IMR-90 (cell line): Measurements from ENCODE around the gene KCNT2. TPM values are rescaled to one million over a fixed set of nuclear protein-coding genes. Genes with fewer than 3 reads are reported as not detected.

ENCODE experiments used
- ATAC-seq: fragments of 200-7000 bp; cut with Tn5 transposase; 2 replicates; pipeline ENCODE4 v1.9.1; 2020; ENCODE audit warnings: low read depth, mild to moderate bottlenecking, moderate library complexity
- BruUV-seq: library from RNA; stranded (reverse); fragments of 400-500 nt; replicated peaks from 2 replicates; lab custom pipeline; 2021; lab: Mats Ljungman, UMichigan
- CTCF ChIA-PET: fragments of 300-600 bp; formaldehyde crosslinking; extraction: SDS; loops from one replicate; lab custom pipeline; 2021; ENCODE audit warnings: antibody characterized with exemption; lab: Yijun Ruan, JAX
- POLR2A ChIA-PET: fragments of 300-600 bp; sonication (Branson Sonifier 250); formaldehyde crosslinking; loops from one replicate; lab custom pipeline; 2022; ENCODE audit warnings: antibody characterized with exemption; ENCODE audit not compliant: unreplicated experiment; lab: Charles Lee
- DNase-seq: peaks from one replicate; pipeline ENCODE4 v3.0.0; 2013
- H2AFZ ChIP-seq: replicated peaks from 2 replicates; pipeline ENCODE3; 2013; ENCODE audit warnings: low read length, mild to moderate bottlenecking; ENCODE audit not compliant: poor library complexity
- H2AK5ac ChIP-seq: 2 replicates; pipeline ENCODE4 v1.6.1; 2013; ENCODE audit warnings: low read depth, low read length, inconsistent platforms
- H2AK9ac ChIP-seq: replicated peaks from 2 replicates; pipeline ENCODE3; 2013; ENCODE audit warnings: mild to moderate bottlenecking, low read depth, low read length, moderate library complexity; ENCODE audit not compliant: poor library complexity
- H2BK120ac ChIP-seq: 2 replicates; pipeline ENCODE4 v1.6.1; 2013; ENCODE audit warnings: low read depth, low read length, inconsistent platforms
- H2BK15ac ChIP-seq: 3 replicates; pipeline ENCODE4 v1.6.1; 2013; ENCODE audit warnings: low read depth, low read length, inconsistent platforms
- H2BK20ac ChIP-seq: 2 replicates; pipeline ENCODE4 v1.6.1; 2013; ENCODE audit warnings: low read depth, mild to moderate bottlenecking, inconsistent platforms, low read length, moderate library complexity
- H2BK5ac ChIP-seq: 2 replicates; pipeline ENCODE4 v1.6.1; 2013; ENCODE audit warnings: mild to moderate bottlenecking, low read depth, low read length, inconsistent platforms; ENCODE audit not compliant: poor library complexity, severe bottlenecking
- H3K14ac ChIP-seq: replicated peaks from 2 replicates; pipeline ENCODE4 v1.6.1; 2013; ENCODE audit warnings: low read depth, low read length, inconsistent platforms
- H3K18ac ChIP-seq: 2 replicates; pipeline ENCODE4 v1.6.1; 2013; ENCODE audit warnings: low read depth, low read length, control low read depth
- H3K23ac ChIP-seq: 2 replicates; pipeline ENCODE4 v1.6.1; 2013; ENCODE audit warnings: low read depth, low read length, inconsistent platforms
- H3K27ac ChIP-seq: 2 replicates; pipeline ENCODE4 v1.5.1; 2013; ENCODE audit warnings: mild to moderate bottlenecking, control low read depth, low read length; ENCODE audit not compliant: insufficient read depth
- H3K27me3 ChIP-seq: 2 replicates; pipeline ENCODE4 v1.6.1; 2013; ENCODE audit warnings: low read length; ENCODE audit not compliant: control insufficient read depth, insufficient read depth
- H3K36me3 ChIP-seq: 2 replicates; pipeline ENCODE4 v1.6.1; 2013; ENCODE audit warnings: low read length, mixed read lengths; ENCODE audit not compliant: control insufficient read depth, insufficient read depth
- H3K4ac ChIP-seq: 2 replicates; pipeline ENCODE4 v1.6.1; 2013; ENCODE audit warnings: low read depth, low read length, inconsistent platforms
- H3K4me1 ChIP-seq: 2 replicates; pipeline ENCODE4 v1.6.1; 2013; ENCODE audit warnings: low read length, mixed read lengths; ENCODE audit not compliant: control insufficient read depth, insufficient read depth
- H3K4me2 ChIP-seq: 2 replicates; pipeline ENCODE4 v1.6.1; 2013; ENCODE audit warnings: low read depth, mild to moderate bottlenecking, control low read depth, low read length, moderate library complexity
- H3K4me3 ChIP-seq: 2 replicates; pipeline ENCODE4 v1.5.1; 2013; ENCODE audit warnings: low read depth, mild to moderate bottlenecking, control low read depth, low read length, moderate library complexity; ENCODE audit not compliant: insufficient read depth
- H3K56ac ChIP-seq: 2 replicates; pipeline ENCODE4 v1.6.1; 2013; ENCODE audit warnings: low read length, inconsistent platforms; ENCODE audit not compliant: insufficient read depth; ENCODE audit errors: extremely low read depth
- H3K79me1 ChIP-seq, 2 experiments: 2 replicates each; pipeline ENCODE4 v1.6.1; 2013; ENCODE audit warnings: low read length in 2 of 2, inconsistent platforms in 1 of 2, low read depth in 1 of 2
- H3K9ac ChIP-seq: 2 replicates; pipeline ENCODE4 v1.6.1; 2013; ENCODE audit warnings: low read depth, low read length, control low read depth
- H3K9me1 ChIP-seq: 2 replicates; pipeline ENCODE4 v1.6.1; 2013; ENCODE audit warnings: low read length, inconsistent platforms; ENCODE audit not compliant: insufficient read depth
- H3K9me3 ChIP-seq: 2 replicates; pipeline ENCODE4 v1.6.1; 2013; ENCODE audit warnings: low read length; ENCODE audit not compliant: control insufficient read depth, insufficient read depth
- H4K20me1 ChIP-seq: 2 replicates; pipeline ENCODE4 v1.6.1; 2013; ENCODE audit warnings: low read length, inconsistent platforms; ENCODE audit not compliant: insufficient read depth
- H4K5ac ChIP-seq: 2 replicates; pipeline ENCODE4 v1.6.1; 2013; ENCODE audit warnings: mild to moderate bottlenecking, low read depth, low read length, control low read depth
- H4K8ac ChIP-seq, 2 experiments: 2 replicates each; pipeline ENCODE4 v1.6.1; 2013; ENCODE audit warnings: low read depth in 2 of 2, low read length in 2 of 2, control low read depth in 1 of 2, inconsistent platforms in 1 of 2
- H4K91ac ChIP-seq: 2 replicates; pipeline ENCODE4 v1.6.1; 2013; ENCODE audit warnings: low read depth, low read length, inconsistent platforms; ENCODE audit not compliant: insufficient read depth
- CHD1 ChIP-seq: IDR thresholded peaks from 2 replicates; pipeline ENCODE4 v1.6.1; 2012; ENCODE audit warnings: low read depth, low read length, improper control_type of control experiment
- FOS ChIP-seq: fragments of 150-350 bp; IDR thresholded peaks from 2 replicates; pipeline ENCODE4 v1.6.1; 2016; ENCODE audit warnings: low read depth, low read length
- WGBS, 2 experiments: methylation state at CpG; one replicate each; pipeline versions ENCODE4 v1.1.5 to v1.1.7; 2013; ENCODE audit warnings: missing lambda C conversion rate in 2 of 2; ENCODE audit not compliant: insufficient read length in 1 of 2; ENCODE audit errors: extremely low coverage in 2 of 2; 5-methylcytosine and 5-hydroxymethylcytosine counted together
- dilution Hi-C: fragments of 300-500 bp; cut with HindIII; formaldehyde crosslinking; loops from one replicate; pipeline ENCODE4 v1.14.3; 2018; ENCODE audit warnings: low sequenced_read_pairs; ENCODE audit not compliant: unreplicated experiment
- in situ Hi-C: fragments of 300-500 bp; cut with MboI; formaldehyde crosslinking; loops from 3 replicates; pipeline ENCODE4 v1.14.3; 2019; ENCODE audit warnings: low sequenced_read_pairs, inconsistent platforms, mixed read lengths
- intact Hi-C: fragments of 100-400 bp; cut with micrococcal nuclease; formaldehyde crosslinking; loops from 2 replicates; pipeline ENCODE4 v1.10.0; 2022
- polyA plus RNA-seq, 3 experiments: library from polyadenylated mRNA; depleted of rRNA; stranded (reverse); fragments of >200 nt; gene quantifications; 2 replicates each; pipeline ENCODE4 v1.2.3, GENCODE V29; 2012; ENCODE audit warnings: low replicate concordance in 1 of 3
- total RNA-seq: library from RNA; depleted of rRNA; stranded (reverse); fragments of >200 nt; gene quantifications from 2 replicates; pipeline ENCODE4 v1.2.3, GENCODE V29; 2012
- TF ChIP-seq, protein P1 (sequence below): conservative IDR thresholded peaks from 2 replicates; pipeline ENCODE4 v1.5.1; 2012; ENCODE audit warnings: mild to moderate bottlenecking, low read depth, low read length, improper control_type of control experiment

The KCNT2 gene
- total and polyA plus RNA-seq, 2 of the 4 experiments (the other 2 are of a cell fraction) = 0.22 to 0.72 TPM

DNA sequence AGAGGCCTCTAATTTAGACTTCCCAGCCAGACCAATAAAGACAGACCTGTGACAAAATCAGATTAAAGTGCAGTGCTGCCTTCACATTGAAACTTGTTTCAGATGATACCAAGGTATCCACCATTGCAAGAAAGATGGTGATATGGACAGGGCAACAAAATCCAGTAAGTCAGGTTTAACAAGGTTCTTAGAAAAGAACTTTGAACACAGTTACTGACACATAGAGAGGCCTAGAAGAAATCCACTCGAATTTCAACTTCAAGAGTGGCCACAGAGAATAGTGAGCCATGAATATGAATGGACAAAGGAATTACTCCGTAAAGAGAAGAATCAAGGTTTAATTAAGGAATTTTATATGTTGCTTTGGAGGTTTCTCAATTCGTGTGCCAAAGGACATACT lies 230.4 kb downstream of the KCNT2 start:
- ChIA-PET POLR2A (no interaction called here), CTCF (no interaction called here)
- Histone ChIP-seq H3K27ac (no peak overlapping the region), H3K79me1 (no peaks in the 10 kb centered on the region), H4K20me1 (no peaks in the 10 kb centered on the region), H2AK5ac (no peak overlapping the region), H4K5ac (no peak overlapping the region), H3K4me3 (no peak overlapping the region), H2BK15ac (no peak overlapping the region), H4K91ac (no peak overlapping the region), H2BK120ac (no peak overlapping the region), H3K9me1 (no peaks in the 10 kb centered on the region), H3K56ac (no peak overlapping the region), H2AFZ (no peak overlapping the region), H4K8ac (no peak overlapping the region), H2AK9ac (no peak overlapping the region), H3K18ac (no peak overlapping the region), H3K4me2 (no peak overlapping the region), H3K14ac (no peak overlapping the region), H2BK5ac (no peak overlapping the region), H2BK20ac (no peak overlapping the region), H3K4me1 (no peaks in the 10 kb centered on the region), H3K36me3 (no peaks in the 10 kb centered on the region), H3K4ac (no peak overlapping the region), H3K27me3 (no peaks in the 10 kb centered on the region), H3K9ac (no peak overlapping the region), H3K23ac (no peak overlapping the region), H3K9me3 (no peaks in the 10 kb centered on the region)
- intact Hi-C loops = no loop called here
- WGBS, 2 experiments = no CpG with 5 or more reads among the region's 3 CpGs
- DNase-seq (no peak), ATAC-seq (no peak)
- TF ChIP-seq, protein P1, sequence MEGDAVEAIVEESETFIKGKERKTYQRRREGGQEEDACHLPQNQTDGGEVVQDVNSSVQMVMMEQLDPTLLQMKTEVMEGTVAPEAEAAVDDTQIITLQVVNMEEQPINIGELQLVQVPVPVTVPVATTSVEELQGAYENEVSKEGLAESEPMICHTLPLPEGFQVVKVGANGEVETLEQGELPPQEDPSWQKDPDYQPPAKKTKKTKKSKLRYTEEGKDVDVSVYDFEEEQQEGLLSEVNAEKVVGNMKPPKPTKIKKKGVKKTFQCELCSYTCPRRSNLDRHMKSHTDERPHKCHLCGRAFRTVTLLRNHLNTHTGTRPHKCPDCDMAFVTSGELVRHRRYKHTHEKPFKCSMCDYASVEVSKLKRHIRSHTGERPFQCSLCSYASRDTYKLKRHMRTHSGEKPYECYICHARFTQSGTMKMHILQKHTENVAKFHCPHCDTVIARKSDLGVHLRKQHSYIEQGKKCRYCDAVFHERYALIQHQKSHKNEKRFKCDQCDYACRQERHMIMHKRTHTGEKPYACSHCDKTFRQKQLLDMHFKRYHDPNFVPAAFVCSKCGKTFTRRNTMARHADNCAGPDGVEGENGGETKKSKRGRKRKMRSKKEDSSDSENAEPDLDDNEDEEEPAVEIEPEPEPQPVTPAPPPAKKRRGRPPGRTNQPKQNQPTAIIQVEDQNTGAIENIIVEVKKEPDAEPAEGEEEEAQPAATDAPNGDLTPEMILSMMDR = no peak
- TF ChIP-seq FOS = no peak
- no peak for TF ChIP-seq CHD1
- in situ Hi-C loops = no loop called here
- dilution Hi-C loops = no loop called here
- no TSS peak for BruUV-seq
